ENCODE results near the gene VWA5A. TPM values are rescaled to one million over a fixed set of nuclear protein-coding genes. Genes with fewer than 3 reads are reported as not detected.

VWA5A gene
- total RNA-seq, 1 donor from 2014 or later, result 4.6 TPM

GRCh38 chr11:124152770-124153407 lies 37.6 kb downstream of the VWA5A start:
- Histone ChIP-seq H3K4me1 (no peaks in the 10 kb centered on the region), H3K27me3 (ENCODE audit: low read depth) (peaks cover 3% of the 10 kb centered on the region), H3K4me3 (no peak overlapping the region), H3K36me3 (no peaks in the 10 kb centered on the region), H3K27ac (replicated peaks) (no peak overlapping the region), H3K9me3 (replicated peaks) (no peaks in the 10 kb centered on the region)
- TF ChIP-seq CTCF (IDR thresholded peaks at IDR 0.05; ENCODE audit: borderline replicate concordance), result no peak
- DNase-seq, result no peak
- intact Hi-C loops (cut with micrococcal nuclease), result no loop called here

GRCh38 chr11:124153821-124154220 lies 38.6 kb downstream of the VWA5A start:
- intact Hi-C loops (cut with micrococcal nuclease), result no loop called here
- no peak overlapping the region for H3K27ac ChIP-seq (replicated peaks)
- no peaks in the 10 kb centered on the region for H3K36me3 ChIP-seq
- no peak for DNase-seq
- H3K4me3 ChIP-seq, result no peak overlapping the region
- no peaks in the 10 kb centered on the region for H3K9me3 ChIP-seq (replicated peaks)
- H3K27me3 ChIP-seq (ENCODE audit: low read depth), result peaks cover 3% of the 10 kb centered on the region
- no peak for TF ChIP-seq CTCF (IDR thresholded peaks at IDR 0.05; ENCODE audit: borderline replicate concordance)
- H3K4me1 ChIP-seq, result no peaks in the 10 kb centered on the region

GRCh38 chr11:124159481-124159880 lies 44.2 kb downstream of the VWA5A start:
- no peak for TF ChIP-seq CTCF (IDR thresholded peaks at IDR 0.05; ENCODE audit: borderline replicate concordance)
- Histone ChIP-seq H3K27ac (replicated peaks) (no peak overlapping the region), H3K27me3 (ENCODE audit: low read depth) (peaks cover 3% of the 10 kb centered on the region), H3K9me3 (replicated peaks) (no peaks in the 10 kb centered on the region), H3K4me1 (no peaks in the 10 kb centered on the region), H3K4me3 (no peak overlapping the region), H3K36me3 (no peaks in the 10 kb centered on the region)
- no peak for DNase-seq
- intact Hi-C loops (cut with micrococcal nuclease), result no loop called here

GRCh38 chr11:124160986-124161385 lies 45.7 kb downstream of the VWA5A start:
- H3K27me3 ChIP-seq (ENCODE audit: low read depth), result peaks cover 3% of the 10 kb centered on the region
- H3K36me3 ChIP-seq, result no peaks in the 10 kb centered on the region
- H3K4me1 ChIP-seq, result no peaks in the 10 kb centered on the region
- no peak for TF ChIP-seq CTCF (IDR thresholded peaks at IDR 0.05; ENCODE audit: borderline replicate concordance)
- no peak for DNase-seq
- no peak overlapping the region for H3K4me3 ChIP-seq
- no peak overlapping the region for H3K27ac ChIP-seq (replicated peaks)
- intact Hi-C loops (cut with micrococcal nuclease), result no loop called here
- H3K9me3 ChIP-seq (replicated peaks), result no peaks in the 10 kb centered on the region

- no peak for TF ChIP-seq CTCF (IDR thresholded peaks at IDR 0.05; ENCODE audit: borderline replicate concordance)
- H3K36me3 ChIP-seq, result no peaks in the 10 kb centered on the region
- H3K4me1 ChIP-seq, result no peaks in the 10 kb centered on the region
- H3K4me3 ChIP-seq, result no peak overlapping the region
- no peak for DNase-seq
- H3K27me3 ChIP-seq (ENCODE audit: low read depth), result peaks cover 3% of the 10 kb centered on the region
- H3K27ac ChIP-seq (replicated peaks), result no peak overlapping the region
- intact Hi-C loops (cut with micrococcal nuclease), result no loop called here
- no peaks in the 10 kb centered on the region for H3K9me3 ChIP-seq (replicated peaks)
Observed at GRCh38 chr11:124167826-124168231, 52.6 kb downstream of the VWA5A start.

All from left ventricle myocardium inferior (tissue), 1 donor.